DOHH2 (cell line): Measurements from ENCODE around the gene VSIG1.

Experiments
- CTCF ChIP-seq: fragments of 200-600 bp; sonication (generic); IDR thresholded peaks from one replicate; pipeline ENCODE4 v1.5.1; 2014; ENCODE audit warnings: antibody characterized with exemption, mild to moderate bottlenecking, low read depth, low read length; ENCODE audit not compliant: poor library complexity, severe bottlenecking
- EZH2phosphoT487 ChIP-seq: fragments of 200-600 bp; sonication (generic); IDR thresholded peaks from 2 replicates; pipeline ENCODE4 v1.6.1; 2017; ENCODE audit warnings: borderline replicate concordance, mild to moderate bottlenecking, antibody characterized with exemption, low read length, moderate library complexity, mixed read lengths

GRCh38 chrX:108055546-108055945 lies 10.7 kb downstream of the VSIG1 start:
- no peak for TF ChIP-seq CTCF
- TF ChIP-seq EZH2phosphoT487, result no peak
